T-helper 1 cell (primary cell): Measurements from ENCODE around the gene MED7.

Source experiments
- DNase-seq, 5 donors: peaks; one replicate each; pipeline ENCODE4 v3.0.0-alpha.2; 2012 to 2020

MED7 gene

GRCh38 chr5:157100140-157100679 is 42.5 kb downstream of the MED7 start:
- peak in 1 of 5 donors; percentile 48 for DNase-seq

GRCh38 chr5:157088342-157088990 is 54.2 kb downstream of the MED7 start:
- DNase-seq: no peak
